Neutrophil (primary cell): ENCODE data around the gene MBD5.

Experiments used
- H3K27ac ChIP-seq: fragments of 200-600 bp; sonication (generic); 2 replicates; pipeline ENCODE4 v1.5.1; 2016; ENCODE audit warnings: mild to moderate bottlenecking, moderate library complexity
- H3K27me3 ChIP-seq: fragments of 200-600 bp; sonication (generic); 2 replicates; pipeline ENCODE4 v1.6.0; 2016; ENCODE audit warnings: mild to moderate bottlenecking
- H3K36me3 ChIP-seq: fragments of 200-600 bp; sonication (generic); 2 replicates; pipeline ENCODE4 v1.5.1; 2017
- H3K4me1 ChIP-seq, 2 experiments: fragments of 200-600 bp in 1 of 2; sonication (generic) in 1 of 2; 1 replicate in 1 of 2; 2 replicates in 1 of 2; pipeline versions ENCODE4 v1.5.1 to v1.6.1; 2013 to 2016; ENCODE audit warnings: low read depth in 1 of 2, low read length in 1 of 2, mild to moderate bottlenecking in 1 of 2, moderate library complexity in 1 of 2; ENCODE audit not compliant: control insufficient read depth in 1 of 2, insufficient read depth in 1 of 2
- H3K4me3 ChIP-seq, 2 experiments: fragments of 200-600 bp in 1 of 2; sonication (generic) in 1 of 2; 1 replicate in 1 of 2; 2 replicates in 1 of 2; pipeline ENCODE4 v1.5.1; 2013 to 2016; ENCODE audit warnings: low read depth in 1 of 2, low read length in 1 of 2, mild to moderate bottlenecking in 1 of 2, moderate library complexity in 1 of 2
- H3K9me3 ChIP-seq: fragments of 200-600 bp; sonication (generic); 2 replicates; pipeline ENCODE4 v1.5.1; 2016
- TF ChIP-seq, protein P1 (sequence below): fragments of 200-600 bp; sonication (generic); IDR thresholded peaks from 2 replicates; pipeline ENCODE4 v1.5.1; 2016; ENCODE audit warnings: antibody characterized with exemption

MBD5 gene

DNA sequence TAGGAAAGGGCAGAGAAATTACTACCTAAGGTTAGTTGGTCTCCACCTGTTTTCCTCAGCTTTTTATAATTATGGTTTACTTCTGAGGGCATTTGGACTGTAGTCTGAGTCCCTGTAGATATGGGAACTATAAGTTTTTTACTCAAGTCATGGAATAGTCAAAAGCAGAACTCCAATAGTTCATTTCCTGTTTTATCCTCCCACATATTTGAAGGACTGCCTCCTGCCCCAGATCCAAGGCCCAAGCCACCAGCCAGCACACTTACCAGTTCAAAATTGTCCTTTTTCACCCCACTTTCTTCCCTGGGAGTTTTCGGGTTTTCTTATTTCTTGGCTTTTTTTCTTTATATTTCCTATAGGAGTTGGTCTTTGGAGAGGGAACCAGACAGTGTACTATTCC is 164.1 kb downstream of the MBD5 start:
- no peaks in the 10 kb centered on the region for H3K4me1 ChIP-seq
- H3K27me3 ChIP-seq, result no peaks in the 10 kb centered on the region
- no peaks in the 10 kb centered on the region for H3K9me3 ChIP-seq
- no peak overlapping the region for H3K27ac ChIP-seq
- H3K4me3 ChIP-seq, result no peak overlapping the region
- TF ChIP-seq, protein P1, sequence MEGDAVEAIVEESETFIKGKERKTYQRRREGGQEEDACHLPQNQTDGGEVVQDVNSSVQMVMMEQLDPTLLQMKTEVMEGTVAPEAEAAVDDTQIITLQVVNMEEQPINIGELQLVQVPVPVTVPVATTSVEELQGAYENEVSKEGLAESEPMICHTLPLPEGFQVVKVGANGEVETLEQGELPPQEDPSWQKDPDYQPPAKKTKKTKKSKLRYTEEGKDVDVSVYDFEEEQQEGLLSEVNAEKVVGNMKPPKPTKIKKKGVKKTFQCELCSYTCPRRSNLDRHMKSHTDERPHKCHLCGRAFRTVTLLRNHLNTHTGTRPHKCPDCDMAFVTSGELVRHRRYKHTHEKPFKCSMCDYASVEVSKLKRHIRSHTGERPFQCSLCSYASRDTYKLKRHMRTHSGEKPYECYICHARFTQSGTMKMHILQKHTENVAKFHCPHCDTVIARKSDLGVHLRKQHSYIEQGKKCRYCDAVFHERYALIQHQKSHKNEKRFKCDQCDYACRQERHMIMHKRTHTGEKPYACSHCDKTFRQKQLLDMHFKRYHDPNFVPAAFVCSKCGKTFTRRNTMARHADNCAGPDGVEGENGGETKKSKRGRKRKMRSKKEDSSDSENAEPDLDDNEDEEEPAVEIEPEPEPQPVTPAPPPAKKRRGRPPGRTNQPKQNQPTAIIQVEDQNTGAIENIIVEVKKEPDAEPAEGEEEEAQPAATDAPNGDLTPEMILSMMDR, result no peak
- H3K36me3 ChIP-seq, result peaks cover 7% of the 10 kb centered on the region

DNA sequence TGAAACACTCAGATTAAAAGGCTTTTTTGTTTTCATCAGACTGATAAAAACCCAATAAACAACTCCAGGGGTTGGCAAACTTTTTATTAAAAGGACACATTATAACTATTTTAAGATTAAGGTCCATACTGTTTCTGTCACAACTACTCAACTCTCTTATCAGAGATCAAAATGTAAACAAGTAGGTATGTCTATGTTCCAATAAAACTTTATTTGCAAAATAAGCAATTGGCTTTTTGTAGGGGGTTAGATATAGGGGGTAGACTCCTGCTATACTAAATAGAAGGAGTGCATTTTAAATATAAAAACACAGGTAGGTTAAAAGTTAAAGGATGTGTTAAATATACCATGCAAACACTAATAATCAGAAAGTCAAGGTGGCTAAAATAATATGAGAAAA is 174.0 kb downstream of the MBD5 start:
- Histone ChIP-seq H3K4me1 (peaks cover 0 to 7% of the 10 kb centered on the region in 2 experiments), H3K9me3 (no peaks in the 10 kb centered on the region), H3K27me3 (no peaks in the 10 kb centered on the region), H3K4me3 (no peak overlapping the region), H3K36me3 (no peaks in the 10 kb centered on the region), H3K27ac (no peak overlapping the region)
- TF ChIP-seq, protein P1, result no peak

DNA sequence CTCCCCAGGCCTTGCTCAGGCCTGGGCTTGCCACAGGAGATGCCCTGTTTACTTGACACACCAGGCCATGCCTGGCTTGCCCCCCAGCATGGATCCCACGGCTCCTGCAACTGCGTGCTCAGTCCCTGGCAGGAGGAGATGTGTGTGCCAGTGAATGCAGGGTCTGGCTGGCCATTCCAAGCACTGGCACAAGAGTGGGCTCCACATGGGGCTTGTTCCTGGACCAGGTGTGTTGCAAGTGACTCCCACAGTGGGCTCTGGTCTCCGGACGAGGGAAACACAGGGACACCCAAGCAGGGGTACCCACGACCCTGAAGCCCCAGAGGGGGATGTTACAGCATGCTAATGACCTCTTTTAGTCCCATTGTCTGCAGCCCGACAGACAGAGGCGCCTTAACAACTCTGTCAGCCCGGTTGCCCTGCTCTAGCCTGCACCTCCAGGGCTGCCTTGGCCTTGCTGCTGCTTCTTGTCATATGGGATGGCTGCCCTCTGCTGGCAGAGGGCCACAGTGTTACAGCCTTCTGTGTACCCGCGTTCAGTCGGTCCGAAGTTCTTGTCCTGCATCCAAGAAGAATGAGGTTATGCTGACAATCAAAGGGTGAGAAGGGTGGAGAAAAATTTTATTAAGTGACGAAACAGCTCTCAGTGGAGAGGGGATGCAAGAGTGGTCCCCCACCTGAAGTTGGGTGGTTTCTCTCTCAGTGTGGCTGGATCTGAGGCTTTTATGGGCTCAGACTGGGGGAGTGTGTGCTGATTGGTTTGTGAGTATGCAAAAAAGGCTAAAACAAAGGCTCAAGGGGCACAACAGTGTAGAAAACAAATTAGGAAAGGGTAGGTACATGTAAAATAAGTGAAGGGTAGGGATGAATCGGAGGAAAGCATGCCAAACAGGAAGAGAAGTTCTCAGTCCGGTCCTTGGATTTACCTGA is 180.4 kb downstream of the MBD5 start:
- no peaks in the 10 kb centered on the region for H3K4me1 ChIP-seq
- no peaks in the 10 kb centered on the region for H3K36me3 ChIP-seq
- no peaks in the 10 kb centered on the region for H3K9me3 ChIP-seq
- H3K4me3 ChIP-seq, result no peak overlapping the region
- H3K27ac ChIP-seq, result no peak overlapping the region
- TF ChIP-seq, protein P1, result no peak
- H3K27me3 ChIP-seq, result no peaks in the 10 kb centered on the region

DNA sequence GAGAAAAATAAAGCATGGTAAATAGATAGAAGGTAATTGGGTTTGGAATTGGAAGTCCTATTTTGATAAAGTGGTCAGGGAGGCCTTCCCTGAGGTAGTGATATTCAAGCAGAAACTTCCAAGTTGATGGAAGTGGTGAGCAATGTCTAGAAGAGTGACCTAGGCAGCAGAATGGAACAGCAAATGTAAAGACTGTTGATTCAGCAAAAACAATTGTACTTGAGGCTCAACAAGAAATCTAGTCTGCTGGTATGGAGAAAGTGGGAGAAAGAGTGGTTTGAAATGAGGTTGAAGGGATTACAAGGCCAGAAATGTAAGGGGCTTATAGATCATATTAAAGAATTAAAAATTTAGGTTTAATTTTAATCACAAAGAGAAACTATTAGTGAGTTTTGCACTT is 181.3 kb downstream of the MBD5 start:
- no peaks in the 10 kb centered on the region for H3K36me3 ChIP-seq
- no peaks in the 10 kb centered on the region for H3K4me1 ChIP-seq
- no peaks in the 10 kb centered on the region for H3K9me3 ChIP-seq
- no peak overlapping the region for H3K4me3 ChIP-seq
- TF ChIP-seq, protein P1, result no peak
- H3K27ac ChIP-seq, result no peak overlapping the region
- no peaks in the 10 kb centered on the region for H3K27me3 ChIP-seq

DNA sequence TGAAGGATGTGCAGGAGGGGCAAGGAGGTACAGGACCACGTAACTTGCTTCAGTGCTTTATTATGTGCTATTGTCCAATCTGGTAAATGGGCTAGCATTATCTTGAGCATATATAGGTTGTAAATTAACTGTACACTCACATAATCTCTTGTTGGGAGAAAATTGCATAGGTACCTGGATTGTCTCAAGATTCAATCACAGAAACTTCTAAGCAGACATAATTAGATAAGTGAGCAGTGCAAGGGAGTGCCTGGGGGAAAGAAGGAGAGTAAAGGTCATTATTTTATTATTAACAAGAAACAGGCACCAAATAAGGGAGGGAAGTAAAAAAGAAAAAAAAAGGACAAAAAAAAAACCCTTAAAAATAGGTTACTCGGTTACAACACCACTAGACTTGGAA is 186.2 kb downstream of the MBD5 start:
- Histone ChIP-seq H3K27ac (no peak overlapping the region), H3K4me1 (no peaks in the 10 kb centered on the region), H3K4me3 (no peak overlapping the region), H3K27me3 (no peaks in the 10 kb centered on the region), H3K36me3 (no peaks in the 10 kb centered on the region), H3K9me3 (no peaks in the 10 kb centered on the region)
- TF ChIP-seq, protein P1, result no peak
